Muscle of back (tissue), 11 donors: ENCODE data around the gene STH. TPM values are rescaled to one million over a fixed set of nuclear protein-coding genes. Genes with fewer than 3 reads are reported as not detected.

Source experiments
- DNase-seq, 3 donors: peaks; one replicate each; pipeline versions ENCODE4 v3.0.0 to v3.0.0-alpha.2; 2013
- polyA plus RNA-seq, 10 donors: library from polyadenylated mRNA; unstranded; fragments of 120-200 nt; gene quantifications; one replicate each; pipeline ENCODE4 v1.2.1, GENCODE V29; 2013; ENCODE audit not compliant: insufficient read length in 10 of 10

Gene STH
- polyA plus RNA-seq, 10 donors: not detected

- peak in 1 of 3 donors; percentile 39 for DNase-seq
Measured at GRCh38 chr17:46026166-46027047, 27.4 kb downstream of the STH start.

- peak in 1 of 3 donors; percentile 49 for DNase-seq
Measured at GRCh38 chr17:46027048-46027975, 28.3 kb downstream of the STH start.

DNA sequence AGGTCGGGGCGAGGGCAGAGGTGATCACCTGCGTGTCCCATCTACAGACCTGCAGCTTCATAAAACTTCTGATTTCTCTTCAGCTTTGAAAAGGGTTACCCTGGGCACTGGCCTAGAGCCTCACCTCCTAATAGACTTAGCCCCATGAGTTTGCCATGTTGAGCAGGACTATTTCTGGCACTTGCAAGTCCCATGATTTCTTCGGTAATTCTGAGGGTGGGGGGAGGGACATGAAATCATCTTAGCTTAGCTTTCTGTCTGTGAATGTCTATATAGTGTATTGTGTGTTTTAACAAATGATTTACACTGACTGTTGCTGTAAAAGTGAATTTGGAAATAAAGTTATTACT is 28.9 kb downstream of the STH start:
- no peak for DNase-seq

DNA sequence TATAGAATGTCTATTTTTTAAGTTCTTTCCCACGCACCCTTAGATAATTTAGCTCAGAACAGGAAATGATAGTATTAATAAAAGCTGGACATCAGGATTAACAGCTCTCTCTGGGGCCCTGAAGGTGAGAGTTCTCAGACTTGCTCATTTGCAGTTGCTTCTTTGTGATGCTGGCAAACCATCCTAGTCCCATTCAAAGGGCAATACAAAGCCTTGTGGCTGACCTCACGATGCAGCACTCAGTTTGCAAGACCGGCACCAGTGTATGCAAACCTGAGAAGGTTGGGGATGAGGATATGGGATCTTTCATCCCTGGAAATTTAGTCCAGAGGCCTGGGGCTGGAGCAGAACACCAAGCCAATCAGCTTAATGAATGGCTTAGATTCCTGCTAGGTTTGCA is 29.3 kb downstream of the STH start:
- DNase-seq: no peak

DNA sequence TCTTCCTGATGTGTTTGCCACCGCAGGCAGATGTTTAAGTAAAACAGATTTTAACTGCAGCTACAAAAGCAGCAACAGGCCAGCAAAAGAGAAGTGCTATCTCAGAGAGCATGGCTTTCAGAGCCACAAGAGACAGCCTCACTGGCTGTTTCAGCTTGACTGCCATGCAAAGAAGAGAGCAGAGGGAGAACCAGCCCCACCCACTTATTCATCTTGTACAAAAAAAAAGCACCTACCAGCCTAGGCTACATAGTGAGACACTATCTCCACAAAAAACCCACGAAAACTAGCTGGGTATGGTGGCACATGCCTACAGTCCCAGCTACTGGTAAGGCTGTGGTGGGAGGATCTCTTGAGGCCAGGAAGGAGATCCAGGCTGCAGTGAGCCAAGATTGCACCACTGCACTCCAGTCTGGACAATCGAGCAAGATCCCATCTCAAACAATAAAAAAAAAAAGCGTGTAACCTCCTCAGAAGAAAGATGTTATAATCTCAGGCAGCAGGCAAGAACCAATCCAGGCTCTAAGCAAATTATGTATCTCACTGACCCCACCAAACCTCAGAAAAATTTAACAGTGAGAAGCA is 30.0 kb downstream of the STH start:
- no peak for DNase-seq

- DNase-seq: no peak
Measured at GRCh38 chr17:46029627-46030026, 30.6 kb downstream of the STH start.

GRCh38 chr17:46030752-46031151 is 31.7 kb downstream of the STH start:
- no peak for DNase-seq

DNA sequence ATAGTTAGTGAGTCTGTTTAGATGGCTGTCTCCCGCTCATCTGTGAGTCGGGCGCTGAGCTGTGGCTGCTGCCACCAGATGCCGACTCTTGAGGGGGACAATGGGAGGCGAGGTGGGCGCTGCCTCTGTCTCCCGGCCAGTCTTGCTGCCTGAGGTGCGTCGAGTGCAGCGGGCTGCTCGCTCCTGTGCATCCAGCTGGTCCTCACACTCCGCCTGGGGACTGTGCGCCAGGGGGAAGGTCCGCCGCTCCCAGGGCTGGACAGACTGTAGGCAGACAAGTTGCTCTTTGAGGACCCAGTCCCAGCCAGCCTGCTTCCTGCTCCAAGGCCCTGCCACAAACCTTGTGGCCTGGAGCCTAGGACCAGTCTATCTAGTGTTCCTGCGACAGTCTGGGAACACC is 32.4 kb downstream of the STH start:
- no peak for DNase-seq

DNA sequence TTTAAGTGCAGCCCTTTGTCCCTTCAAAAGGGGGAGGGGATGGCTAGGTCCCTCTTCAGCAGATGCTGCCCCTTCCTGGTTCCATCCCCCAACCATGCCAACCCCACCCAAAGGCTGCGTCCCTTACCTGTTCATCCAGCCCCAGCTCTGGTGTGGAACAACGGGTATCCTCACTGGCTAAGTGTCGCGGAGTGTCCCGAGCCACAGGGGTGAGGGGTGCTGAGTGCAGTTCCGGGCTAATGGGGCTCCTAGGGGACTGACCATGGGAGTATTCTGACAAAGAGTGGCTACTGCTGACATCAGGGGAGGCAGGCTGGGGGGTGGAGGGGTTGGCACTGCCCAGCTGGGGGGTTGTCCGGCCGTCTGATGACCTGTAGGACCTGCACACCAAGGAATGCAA is 32.9 kb downstream of the STH start:
- DNase-seq: no peak

- no peak for DNase-seq
Measured at GRCh38 chr17:46032909-46033308, 33.9 kb downstream of the STH start.

GRCh38 chr17:46033392-46033791 is 34.3 kb downstream of the STH start:
- no peak for DNase-seq

DNA sequence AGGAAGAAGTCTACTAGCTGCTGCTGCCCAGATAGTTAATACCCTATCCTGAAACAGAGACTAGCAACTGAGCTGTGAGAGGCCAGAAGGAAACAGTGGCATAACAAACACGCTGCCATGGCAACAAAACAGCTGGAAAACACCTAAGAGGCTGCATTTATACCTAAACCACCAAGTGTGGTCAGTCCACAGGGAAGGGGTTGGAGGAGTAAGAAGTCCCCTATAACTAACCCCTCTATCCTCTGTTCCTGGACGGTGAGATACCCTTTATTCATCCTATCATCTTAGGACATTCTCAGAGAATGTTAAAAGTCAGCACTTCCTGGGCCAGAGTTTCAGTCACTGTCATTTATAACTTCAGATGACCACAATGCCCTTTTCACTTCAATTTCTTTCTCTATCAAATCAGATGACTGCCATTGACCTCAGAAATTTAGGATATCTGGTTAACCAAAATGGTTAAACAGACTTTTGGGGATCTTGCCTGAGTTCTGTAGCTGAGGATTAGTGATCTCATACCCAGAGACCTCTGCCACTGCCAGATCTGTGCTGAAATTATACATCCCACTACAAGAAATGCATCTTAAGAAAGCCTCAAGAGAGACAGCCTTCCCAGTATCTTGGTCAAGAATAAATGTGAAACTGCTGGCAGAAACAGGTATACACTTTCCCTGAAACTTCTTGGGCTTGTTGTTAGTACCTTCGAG is 36.2 kb downstream of the STH start:
- DNase-seq: no peak

- DNase-seq: no peak
Measured at GRCh38 chr17:46036491-46036890, 37.4 kb downstream of the STH start.

GRCh38 chr17:46037722-46038255 is 38.7 kb downstream of the STH start:
- DNase-seq: no peak

GRCh38 chr17:46038414-46038813 is 39.4 kb downstream of the STH start:
- no peak for DNase-seq

DNA sequence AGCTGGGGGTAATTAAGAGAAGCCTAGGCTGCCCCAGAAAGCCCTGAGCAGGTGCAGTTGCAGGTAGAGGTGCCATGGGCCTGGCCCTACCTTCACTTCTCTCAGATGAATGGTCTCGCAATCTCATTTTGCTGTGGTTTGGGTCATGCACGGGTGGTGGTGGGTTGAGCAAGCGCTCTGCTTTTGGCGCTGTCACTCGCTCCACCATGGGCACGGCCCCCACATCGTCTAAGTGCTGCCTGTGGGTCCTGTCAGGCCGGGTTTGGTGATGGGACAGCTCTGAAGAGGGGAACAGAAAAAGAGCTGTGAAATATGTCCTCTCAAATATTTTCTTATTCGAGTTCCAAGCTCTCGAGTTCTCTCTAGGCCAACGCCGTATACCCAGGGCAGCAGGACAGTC is 39.9 kb downstream of the STH start:
- DNase-seq: no peak

- no peak for DNase-seq
Measured at GRCh38 chr17:46039592-46040186, 40.6 kb downstream of the STH start.

DNA sequence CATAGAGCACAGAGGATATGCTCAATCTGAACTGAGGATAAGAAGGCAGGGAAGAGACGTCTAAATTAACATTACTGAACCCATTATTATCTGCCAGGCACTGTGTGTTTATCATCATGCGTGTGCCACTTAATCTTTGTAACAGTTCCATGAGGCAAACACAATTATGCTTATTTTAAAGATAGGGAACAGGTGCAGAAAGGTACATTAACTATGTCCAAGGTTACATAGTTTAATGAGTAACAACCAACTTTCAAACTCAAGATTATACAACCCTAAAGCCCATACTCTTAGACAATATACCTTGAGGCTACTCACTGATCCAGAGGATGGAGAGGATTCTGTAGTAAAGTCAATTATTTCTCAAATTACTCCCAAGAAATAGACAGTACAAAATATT is 43.2 kb downstream of the STH start:
- DNase-seq: no peak

- no peak for DNase-seq
Measured at GRCh38 chr17:46042925-46043324, 43.9 kb downstream of the STH start.

DNA sequence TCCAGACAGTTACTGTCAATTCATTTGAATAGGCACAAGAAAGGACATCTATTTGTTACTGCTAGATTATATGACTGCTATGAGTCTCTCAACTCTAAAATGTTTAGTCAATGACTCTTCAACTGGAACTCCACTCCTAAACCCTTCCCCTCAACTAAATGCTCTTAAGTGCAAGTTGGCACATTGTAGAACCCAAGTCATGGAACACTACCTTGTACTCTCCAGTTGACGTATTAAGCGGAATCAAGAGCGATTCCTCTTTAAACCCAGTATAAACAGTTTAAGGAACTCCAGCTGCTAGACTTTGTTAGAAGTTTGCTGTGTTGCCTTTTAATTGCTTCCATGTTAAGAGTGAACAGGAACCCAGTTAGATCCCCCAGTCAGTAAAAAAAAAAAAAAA is 44.6 kb downstream of the STH start:
- no peak for DNase-seq

DNA sequence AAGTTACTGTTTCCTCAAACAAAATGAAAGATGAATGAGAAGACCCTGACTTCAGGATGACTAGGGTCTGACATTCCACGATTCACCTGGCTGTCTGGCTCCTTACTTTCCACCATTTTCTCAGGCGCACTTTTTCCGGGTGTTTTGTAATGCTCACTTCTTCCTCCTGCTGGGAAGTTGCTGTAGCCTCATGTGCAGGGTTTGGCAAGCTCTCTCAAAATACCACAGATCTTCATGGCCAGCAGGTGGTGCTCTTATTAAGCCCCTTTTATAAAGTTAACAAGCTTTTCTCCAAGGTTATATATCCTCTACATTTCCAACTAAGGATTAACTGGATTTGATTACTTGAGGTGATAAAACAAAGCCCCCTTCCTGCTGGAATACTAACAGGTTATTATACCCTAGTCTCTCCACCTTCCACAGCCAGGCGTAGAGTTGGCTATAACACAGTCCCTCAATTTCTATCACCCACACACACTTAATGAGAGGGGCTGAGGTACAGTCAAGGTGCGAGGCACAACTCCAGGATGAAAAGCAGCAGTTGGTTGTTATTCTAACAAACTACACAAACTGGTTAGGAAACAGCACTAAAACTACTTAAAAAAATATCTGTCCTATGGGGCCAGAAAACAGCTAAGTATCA is 45.4 kb downstream of the STH start:
- peak; percentile 83 to 90 (median 85) for DNase-seq
